ENCODE measurements around the gene BMP2K.

BMP2K gene

GRCh38 chr4:78763763-78764387, 12.3 kb upstream of the BMP2K start:
- in situ Hi-C loops (cut with MboI; ENCODE audit: low sequenced_read_pairs), result no loop called here

- in situ Hi-C loops (cut with MboI; ENCODE audit: low sequenced_read_pairs), result no loop called here
These were observed 11.6 kb upstream of the BMP2K start for GRCh38 chr4:78764498-78764961.

- in situ Hi-C loops (cut with MboI; ENCODE audit: low sequenced_read_pairs), result no loop called here
These were observed 10.6 kb upstream of the BMP2K start for GRCh38 chr4:78765432-78766006.

- in situ Hi-C loops (cut with MboI; ENCODE audit: low sequenced_read_pairs), result no loop called here
These were observed 10.1 kb upstream of the BMP2K start for GRCh38 chr4:78766026-78766425.

- in situ Hi-C loops (cut with MboI; ENCODE audit: low sequenced_read_pairs), result no loop called here
These were observed 9.5 kb upstream of the BMP2K start for GRCh38 chr4:78766650-78767049.

- in situ Hi-C loops (cut with MboI; ENCODE audit: low sequenced_read_pairs), result no loop called here
These were observed 8.8 kb upstream of the BMP2K start for GRCh38 chr4:78767350-78767749.

- in situ Hi-C loops (cut with MboI; ENCODE audit: low sequenced_read_pairs), result no loop called here
These were observed 7.5 kb upstream of the BMP2K start for GRCh38 chr4:78768452-78769180.

- in situ Hi-C loops (cut with MboI; ENCODE audit: low sequenced_read_pairs), result no loop called here
These were observed 6.0 kb upstream of the BMP2K start for GRCh38 chr4:78770091-78770642.

- in situ Hi-C loops (cut with MboI; ENCODE audit: low sequenced_read_pairs), result no loop called here
These were observed 3.5 kb upstream of the BMP2K start for GRCh38 chr4:78772526-78773091.

GRCh38 chr4:78774417-78774816, 1.7 kb upstream of the BMP2K start:
- in situ Hi-C loops (cut with MboI; ENCODE audit: low sequenced_read_pairs), result no loop called here

- in situ Hi-C loops (cut with MboI; ENCODE audit: low sequenced_read_pairs), result no loop called here
These were observed 659 bp upstream of the BMP2K start for GRCh38 chr4:78775303-78776078.

GRCh38 chr4:78776729-78777575, 802 bp downstream of the BMP2K start:
- in situ Hi-C loops (cut with MboI; ENCODE audit: low sequenced_read_pairs), result no loop called here

- in situ Hi-C loops (cut with MboI; ENCODE audit: low sequenced_read_pairs), result no loop called here
These were observed 1.4 kb downstream of the BMP2K start for GRCh38 chr4:78777576-78777940.

- in situ Hi-C loops (cut with MboI; ENCODE audit: low sequenced_read_pairs), result no loop called here
These were observed 2.4 kb downstream of the BMP2K start for GRCh38 chr4:78778530-78778929.

GRCh38 chr4:78779280-78779679, 3.1 kb downstream of the BMP2K start:
- in situ Hi-C loops (cut with MboI; ENCODE audit: low sequenced_read_pairs), result no loop called here

- in situ Hi-C loops (cut with MboI; ENCODE audit: low sequenced_read_pairs), result no loop called here
These were observed 3.9 kb downstream of the BMP2K start for GRCh38 chr4:78780093-78780492.

- in situ Hi-C loops (cut with MboI; ENCODE audit: low sequenced_read_pairs), result no loop called here
These were observed 5.0 kb downstream of the BMP2K start for GRCh38 chr4:78781139-78781538.

- in situ Hi-C loops (cut with MboI; ENCODE audit: low sequenced_read_pairs), result no loop called here
These were observed 5.8 kb downstream of the BMP2K start for GRCh38 chr4:78781924-78782323.

GRCh38 chr4:78784236-78784865, 8.2 kb downstream of the BMP2K start:
- in situ Hi-C loops (cut with MboI; ENCODE audit: low sequenced_read_pairs), result no loop called here
